GM12875 (cell line): ENCODE data around the gene PPIE.
"Not testable (repeated sequence)": the region's sequence is repeated elsewhere in the genome, so short reads cannot be mapped to it uniquely, and the experiment has no call there.

Experiments used
- H3K4me3 ChIP-seq: one replicate; pipeline ENCODE4 v1.5.1; 2011; ENCODE audit warnings: low read depth, low read length, control low read depth
- CTCF ChIP-seq: IDR thresholded peaks from 2 replicates; pipeline ENCODE4 v1.5.1; 2011; ENCODE audit warnings: low read depth, mild to moderate bottlenecking, control low read depth, inconsistent platforms, low read length, moderate library complexity, borderline replicate concordance; ENCODE audit not compliant: insufficient read depth

PPIE gene

GRCh38 chr1:39769502-39769901 lies 30.8 kb downstream of the PPIE start:
- not testable (repeated sequence) for H3K4me3 ChIP-seq

GRCh38 chr1:39770100-39771021 lies 31.7 kb downstream of the PPIE start:
- H3K4me3 ChIP-seq, result not testable (repeated sequence)

GRCh38 chr1:39771022-39771532 lies 32.4 kb downstream of the PPIE start, which contains the start of gene OXCT2:
TSS of gene OXCT2 (minus strand) at chr1:39771348. CDS start at chr1:39771255, 93 bp downstream.
- H3K4me3 ChIP-seq, result not testable (repeated sequence)

- H3K4me3 ChIP-seq, result not testable (repeated sequence)
Observed at GRCh38 chr1:39773369-39773979, 34.8 kb downstream of the PPIE start.

GRCh38 chr1:39775141-39775540 lies 36.5 kb downstream of the PPIE start:
- not testable (repeated sequence) for H3K4me3 ChIP-seq

GRCh38 chr1:39775676-39776399 lies 37.2 kb downstream of the PPIE start:
- not testable (repeated sequence) for H3K4me3 ChIP-seq

GRCh38 chr1:39776400-39776713 lies 37.7 kb downstream of the PPIE start:
- no peak overlapping the region for H3K4me3 ChIP-seq
- no peak for TF ChIP-seq CTCF

- TF ChIP-seq CTCF, result no peak
- no peak overlapping the region for H3K4me3 ChIP-seq
Observed at GRCh38 chr1:39776886-39777285, 38.2 kb downstream of the PPIE start.

GRCh38 chr1:39777306-39777705 lies 38.6 kb downstream of the PPIE start:
- no peak for TF ChIP-seq CTCF
- no peak overlapping the region for H3K4me3 ChIP-seq

- H3K4me3 ChIP-seq, result not testable (repeated sequence)
Observed at GRCh38 chr1:39777896-39778295, 39.2 kb downstream of the PPIE start.

- not testable (repeated sequence) for H3K4me3 ChIP-seq
Observed at GRCh38 chr1:39778463-39779099, 39.9 kb downstream of the PPIE start.
